SK-N-SH treated with all-trans-retinoic acid at 6 μM for 48 hours (cell line): ENCODE measurements around the gene DPCD.

Experiments
- ATAC-seq: fragments of 200-7000 bp; cut with Tn5 transposase; 3 replicates; pipeline ENCODE4 v1.9.1; 2020; ENCODE audit warnings: mild to moderate bottlenecking, moderate library complexity
- ARNTL ChIP-seq: fragments of 450-650 bp; formaldehyde crosslinking; IDR thresholded peaks from 2 replicates; pipeline ENCODE4 v1.5.0; 2020; ENCODE audit warnings: low read depth, mild to moderate bottlenecking, moderate library complexity, borderline replicate concordance
- BACH2 ChIP-seq: fragments of 250-450 bp; sonication (Bioruptor Pico); IDR thresholded peaks from 2 replicates; pipeline ENCODE4 v1.9.0; 2021; ENCODE audit warnings: mild to moderate bottlenecking, borderline replicate concordance
- CREB5 ChIP-seq: fragments of 250-450 bp; sonication (Bioruptor Pico); IDR thresholded peaks from 2 replicates; pipeline ENCODE4 v1.5.1; 2020; ENCODE audit warnings: low read depth, mild to moderate bottlenecking, moderate library complexity
- CSRNP3 ChIP-seq: fragments of 250-450 bp; sonication (Bioruptor Pico); IDR thresholded peaks from 2 replicates; pipeline ENCODE4 v1.5.1; 2021; ENCODE audit warnings: mild to moderate bottlenecking, moderate library complexity
- ESRRG ChIP-seq: fragments of 250-450 bp; sonication (Bioruptor Pico); IDR thresholded peaks from 2 replicates; pipeline ENCODE4 v1.6.1; 2021; ENCODE audit warnings: mild to moderate bottlenecking
- GLIS3 ChIP-seq: fragments of 250-450 bp; sonication (Bioruptor Pico); IDR thresholded peaks from 2 replicates; pipeline ENCODE4 v1.5.0; 2020; ENCODE audit warnings: mild to moderate bottlenecking, moderate library complexity
- OSR1 ChIP-seq: fragments of 250-450 bp; sonication (Bioruptor Pico); IDR thresholded peaks from 2 replicates; pipeline ENCODE4 v1.8.0; 2022; ENCODE audit warnings: moderate library complexity, mild to moderate bottlenecking, inconsistent platforms
- PATZ1 ChIP-seq: fragments of 250-450 bp; sonication (Bioruptor Pico); IDR thresholded peaks from 2 replicates; pipeline ENCODE4 v1.8.0; 2020; ENCODE audit warnings: mild to moderate bottlenecking, moderate library complexity, borderline replicate concordance
- POU6F1 ChIP-seq: fragments of 250-450 bp; sonication (Bioruptor Pico); IDR thresholded peaks from 2 replicates; pipeline ENCODE4 v1.8.0; 2021; ENCODE audit warnings: low read depth, mild to moderate bottlenecking, moderate library complexity, borderline replicate concordance
- PPARA ChIP-seq: fragments of 250-450 bp; sonication (Bioruptor Pico); IDR thresholded peaks from 2 replicates; pipeline ENCODE4 v1.5.0; 2020; ENCODE audit warnings: mild to moderate bottlenecking, borderline replicate concordance
- RARB ChIP-seq: fragments of 250-450 bp; sonication (Bioruptor Pico); IDR thresholded peaks from 2 replicates; pipeline ENCODE4 v1.8.0; 2021; ENCODE audit warnings: mild to moderate bottlenecking, moderate library complexity
- SNAI2 ChIP-seq: fragments of 250-450 bp; sonication (Bioruptor Pico); IDR thresholded peaks from 2 replicates; pipeline ENCODE4 v1.5.0; 2020; ENCODE audit warnings: mild to moderate bottlenecking, moderate library complexity
- TCF4 ChIP-seq: fragments of 250-450 bp; sonication (Bioruptor Pico); IDR thresholded peaks from 2 replicates; pipeline ENCODE4 v1.8.0; 2021; ENCODE audit warnings: mild to moderate bottlenecking, moderate library complexity, borderline replicate concordance
- TOX ChIP-seq: fragments of 250-450 bp; sonication (Bioruptor Pico); IDR thresholded peaks from 2 replicates; pipeline ENCODE4 v1.8.0; 2021; ENCODE audit warnings: mild to moderate bottlenecking, moderate library complexity, borderline replicate concordance
- ZC3H10 ChIP-seq: fragments of 250-450 bp; sonication (Bioruptor Pico); IDR thresholded peaks from 2 replicates; pipeline ENCODE4 v1.5.1; 2021; ENCODE audit warnings: mild to moderate bottlenecking, moderate library complexity
- ZFP3 ChIP-seq: fragments of 250-450 bp; sonication (Bioruptor Pico); IDR thresholded peaks from 2 replicates; pipeline ENCODE4 v1.5.0; 2020; ENCODE audit warnings: mild to moderate bottlenecking, moderate library complexity
- ZFP30 ChIP-seq: fragments of 450-650 bp; formaldehyde crosslinking; IDR thresholded peaks from 2 replicates; pipeline ENCODE4 v1.5.0; 2022; ENCODE audit warnings: mild to moderate bottlenecking, moderate library complexity
- ZNF565 ChIP-seq: fragments of 450-650 bp; formaldehyde crosslinking; conservative IDR thresholded peaks from 2 replicates; pipeline ENCODE4 v1.5.0; 2020; ENCODE audit warnings: low read depth, mild to moderate bottlenecking, moderate library complexity
- ZNF70 ChIP-seq: fragments of 450-650 bp; formaldehyde crosslinking; IDR thresholded peaks from 2 replicates; pipeline ENCODE4 v1.5.0; 2020; ENCODE audit warnings: mild to moderate bottlenecking, moderate library complexity
- ZNF8 ChIP-seq: fragments of 450-650 bp; formaldehyde crosslinking; IDR thresholded peaks from 2 replicates; pipeline ENCODE4 v1.5.0; 2020; ENCODE audit warnings: mild to moderate bottlenecking, moderate library complexity

The DPCD gene

GRCh38 chr10:101563497-101564040 lies 24.6 kb upstream of the DPCD start:
- TF ChIP-seq PATZ1 = no peak
- TF ChIP-seq TCF4 = no peak
- TF ChIP-seq TOX (CRISPR knock-in tag) = no peak
- no peak for TF ChIP-seq CREB5 (CRISPR knock-in tag)
- TF ChIP-seq ZNF565 (CRISPR knock-in tag) = no peak
- no peak for TF ChIP-seq OSR1 (CRISPR knock-in tag)
- no peak for TF ChIP-seq SNAI2 (CRISPR knock-in tag)
- no peak for TF ChIP-seq POU6F1 (CRISPR knock-in tag)
- TF ChIP-seq BACH2 (CRISPR knock-in tag) = no peak
- TF ChIP-seq CSRNP3 (CRISPR knock-in tag) = no peak
- TF ChIP-seq ARNTL (CRISPR knock-in tag) = no peak
- TF ChIP-seq PPARA (CRISPR knock-in tag) = no peak
- TF ChIP-seq ZC3H10 = no peak
- no peak for TF ChIP-seq ZFP3 (CRISPR knock-in tag)
- no peak for TF ChIP-seq ZNF8
- TF ChIP-seq RARB = no peak
- TF ChIP-seq ESRRG (CRISPR knock-in tag) = no peak

GRCh38 chr10:101564490-101564991 lies 23.6 kb upstream of the DPCD start:
- ATAC-seq = no peak

More at GRCh38 chr10:101563497-101564040, 24.6 kb upstream of the DPCD start:
- ATAC-seq = no peak

GRCh38 chr10:101565370-101565900 lies 22.7 kb upstream of the DPCD start:
- TF ChIP-seq BACH2 (CRISPR knock-in tag) (no peak), PATZ1 (no peak), ZFP30 (CRISPR knock-in tag) (no peak), CSRNP3 (CRISPR knock-in tag) (no peak), ARNTL (CRISPR knock-in tag) (no peak)
- ATAC-seq = no peak

More at GRCh38 chr10:101564490-101564991, 23.6 kb upstream of the DPCD start:
- TF ChIP-seq ZNF70 (CRISPR knock-in tag) (no peak), GLIS3 (CRISPR knock-in tag) (no peak), ARNTL (CRISPR knock-in tag) (no peak), SNAI2 (CRISPR knock-in tag) (no peak)
